NCI-H146 (cell line): Measurements from ENCODE around the gene IFNK.
A peak's percentile ranks its signal among the peaks of the same experiment; 100 is the strongest.
"Not testable (repeated sequence)": the region's sequence is repeated elsewhere in the genome, so short reads cannot be mapped to it uniquely, and the experiment has no call there.

ENCODE experiments used
- DNase-seq: peaks from one replicate; lab custom pipeline; 2025; lab: John Stamatoyannopoulos, UW

IFNK gene, protein sequence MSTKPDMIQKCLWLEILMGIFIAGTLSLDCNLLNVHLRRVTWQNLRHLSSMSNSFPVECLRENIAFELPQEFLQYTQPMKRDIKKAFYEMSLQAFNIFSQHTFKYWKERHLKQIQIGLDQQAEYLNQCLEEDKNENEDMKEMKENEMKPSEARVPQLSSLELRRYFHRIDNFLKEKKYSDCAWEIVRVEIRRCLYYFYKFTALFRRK

DNA sequence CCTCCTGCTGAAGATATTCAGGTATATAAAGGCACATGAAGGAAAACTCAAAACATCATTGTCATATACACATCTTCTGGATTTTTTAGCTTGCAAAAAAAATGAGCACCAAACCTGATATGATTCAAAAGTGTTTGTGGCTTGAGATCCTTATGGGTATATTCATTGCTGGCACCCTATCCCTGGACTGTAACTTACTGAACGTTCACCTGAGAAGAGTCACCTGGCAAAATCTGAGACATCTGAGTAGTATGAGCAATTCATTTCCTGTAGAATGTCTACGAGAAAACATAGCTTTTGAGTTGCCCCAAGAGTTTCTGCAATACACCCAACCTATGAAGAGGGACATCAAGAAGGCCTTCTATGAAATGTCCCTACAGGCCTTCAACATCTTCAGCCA is at the start of gene IFNK:
Gene IFNK, plus strand, starts transcription at position 55 of the 400 bp plus-strand sequence. Its CDS starts 47 bp downstream, at position 102.
- no peak for DNase-seq

GRCh38 chr9:27474305-27474704 is 49.8 kb upstream of the IFNK start:
- DNase-seq = no peak

DNA sequence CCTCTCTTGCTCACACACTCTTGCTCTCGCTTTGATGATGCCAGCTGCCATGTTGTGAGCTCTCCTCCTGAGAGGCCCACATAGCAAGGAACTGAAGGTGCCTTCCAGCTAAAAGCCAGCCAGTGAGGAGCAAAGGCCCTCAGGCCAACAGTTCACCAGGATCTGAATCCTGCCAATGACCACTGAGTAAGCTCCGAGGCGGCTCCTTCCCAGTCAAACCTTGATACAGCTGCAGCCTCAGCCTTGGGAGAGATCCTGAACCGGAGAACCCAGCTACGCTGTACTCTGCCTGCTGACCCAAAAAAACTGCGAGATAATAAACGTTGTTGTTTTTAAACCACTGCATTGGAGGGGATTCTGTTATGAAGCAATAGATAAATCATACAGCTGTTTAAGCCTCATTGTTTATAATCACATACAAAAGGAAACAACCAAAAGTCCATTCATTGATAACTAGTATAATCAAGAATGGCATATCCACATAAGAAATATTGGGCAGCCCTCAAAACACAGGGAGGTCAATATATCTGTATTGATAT is 49.0 kb upstream of the IFNK start:
- DNase-seq = no peak

- DNase-seq = no peak
Observed at GRCh38 chr9:27476870-27477515, 47.1 kb upstream of the IFNK start.

DNA sequence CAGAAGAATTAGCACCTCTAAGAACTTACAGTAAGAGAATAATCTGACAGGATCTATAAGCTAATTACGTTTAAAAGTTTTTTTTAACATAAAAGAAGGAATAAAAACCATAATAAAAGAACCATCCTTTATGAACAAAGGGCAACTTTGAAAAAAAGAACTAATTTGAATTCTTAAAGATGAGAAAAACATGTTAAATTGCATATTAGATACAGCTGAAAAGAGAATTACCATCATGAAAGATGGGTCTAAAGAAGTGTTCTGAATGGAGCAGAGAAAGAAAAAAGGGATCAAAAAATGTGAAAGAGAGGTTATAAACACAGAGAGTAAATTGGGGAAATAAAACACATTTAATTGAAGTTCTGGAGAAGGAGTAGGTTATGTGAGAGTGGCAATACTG is 45.8 kb upstream of the IFNK start:
- no peak for DNase-seq

- no peak for DNase-seq
Observed at GRCh38 chr9:27482709-27483108, 41.4 kb upstream of the IFNK start.

GRCh38 chr9:27483576-27483975 is 40.5 kb upstream of the IFNK start:
- no peak for DNase-seq

GRCh38 chr9:27485158-27485557 is 38.9 kb upstream of the IFNK start:
- no peak for DNase-seq

DNA sequence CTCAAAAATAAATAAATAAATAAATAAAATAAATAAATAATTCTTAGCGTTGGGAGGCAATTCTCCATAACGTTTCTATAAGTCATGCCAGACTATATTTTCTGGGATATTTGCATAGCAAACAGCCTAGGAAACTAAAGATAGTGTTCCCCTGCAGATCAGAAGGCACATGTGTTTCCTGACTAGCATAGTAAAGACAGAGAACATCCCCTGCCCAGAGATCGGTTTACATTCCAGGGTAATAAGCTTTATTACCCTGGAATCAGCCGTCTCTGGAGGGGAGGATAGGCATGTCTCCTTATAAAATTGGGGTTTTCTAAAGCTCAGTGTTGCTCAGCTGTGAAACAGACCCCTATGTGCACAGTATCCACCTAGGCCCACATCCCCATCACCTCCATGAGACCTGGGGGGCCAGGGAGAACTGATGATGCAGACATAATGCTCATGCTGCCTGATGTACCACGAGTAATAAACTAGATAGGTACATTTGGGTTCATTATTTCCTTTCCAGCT is 36.9 kb upstream of the IFNK start:
- peak; percentile 18 for DNase-seq

DNA sequence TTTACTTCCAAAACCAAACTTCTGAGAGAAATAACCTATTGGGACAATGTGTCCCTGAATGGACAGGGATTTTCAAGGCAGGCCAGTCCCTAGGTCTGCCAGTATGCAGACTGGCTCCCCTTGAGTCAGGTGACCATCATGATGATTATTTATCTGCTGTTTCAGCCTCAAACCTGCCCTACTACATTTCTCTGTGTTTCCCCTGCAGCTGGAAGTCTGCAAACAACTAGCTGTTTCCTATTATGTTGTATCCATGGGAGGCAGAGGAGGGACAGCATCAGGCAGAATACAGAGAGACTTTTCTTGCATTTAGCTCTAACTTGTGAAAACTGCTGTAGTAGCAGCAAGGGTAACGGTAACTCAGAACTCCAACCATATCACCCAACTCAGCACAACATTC is 36.2 kb upstream of the IFNK start:
- peak; percentile 74 for DNase-seq

DNA sequence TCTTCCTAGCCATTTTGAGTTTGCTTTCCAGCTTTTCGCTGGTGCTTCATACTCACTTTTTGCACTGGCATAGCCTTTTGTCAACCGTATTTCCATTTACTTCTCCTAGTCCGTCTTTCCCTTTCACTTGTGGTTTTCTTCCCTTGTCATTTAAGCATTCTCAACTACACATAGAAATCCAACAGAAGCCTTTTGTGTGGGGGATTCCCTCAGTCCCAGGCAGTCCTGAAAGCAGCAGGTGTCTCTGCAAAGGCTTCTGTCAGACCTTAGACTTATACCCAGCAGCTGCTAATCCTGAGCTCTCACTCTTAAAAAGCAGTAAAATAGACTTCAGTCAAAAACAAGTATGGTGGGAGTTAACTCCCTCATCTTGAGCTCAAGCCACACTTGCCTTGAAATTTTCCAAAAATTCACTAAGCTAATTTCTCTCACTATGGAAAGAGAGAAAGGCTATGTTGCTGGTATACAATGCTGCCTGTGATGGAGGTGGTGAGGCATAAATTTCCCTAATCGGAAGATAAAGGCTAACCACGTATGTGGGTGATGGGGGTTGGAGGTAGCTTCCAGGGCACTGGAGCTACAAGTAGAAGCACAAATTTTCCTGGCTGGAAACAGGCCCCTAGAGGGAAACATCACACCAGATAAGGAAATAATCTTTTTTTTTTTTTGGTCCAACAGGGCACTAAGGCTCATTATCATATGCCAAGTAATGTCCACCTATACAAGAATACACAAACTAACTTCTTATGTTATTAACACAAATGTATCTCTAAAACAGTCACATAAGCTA is 34.8 kb upstream of the IFNK start:
- DNase-seq = peak; percentile 12

DNA sequence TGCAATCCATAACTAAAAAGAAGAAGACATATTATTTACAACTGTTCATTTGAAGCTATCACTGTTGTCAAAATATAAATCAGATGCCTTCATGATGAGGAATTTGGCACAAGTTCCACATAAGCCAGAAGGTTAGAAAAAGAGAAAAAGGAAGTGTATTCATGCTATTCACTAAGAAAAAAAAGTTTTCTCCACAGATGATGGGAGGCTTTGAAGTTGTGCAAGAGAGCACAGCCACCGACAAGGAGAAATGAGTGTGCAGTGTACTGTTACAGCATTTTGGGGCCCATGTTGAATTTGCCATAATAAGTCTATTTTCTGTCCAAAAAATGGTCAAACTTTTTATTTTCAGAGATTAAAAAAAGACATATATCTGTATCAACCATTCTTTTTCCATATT is 32.9 kb upstream of the IFNK start:
- no peak for DNase-seq

DNA sequence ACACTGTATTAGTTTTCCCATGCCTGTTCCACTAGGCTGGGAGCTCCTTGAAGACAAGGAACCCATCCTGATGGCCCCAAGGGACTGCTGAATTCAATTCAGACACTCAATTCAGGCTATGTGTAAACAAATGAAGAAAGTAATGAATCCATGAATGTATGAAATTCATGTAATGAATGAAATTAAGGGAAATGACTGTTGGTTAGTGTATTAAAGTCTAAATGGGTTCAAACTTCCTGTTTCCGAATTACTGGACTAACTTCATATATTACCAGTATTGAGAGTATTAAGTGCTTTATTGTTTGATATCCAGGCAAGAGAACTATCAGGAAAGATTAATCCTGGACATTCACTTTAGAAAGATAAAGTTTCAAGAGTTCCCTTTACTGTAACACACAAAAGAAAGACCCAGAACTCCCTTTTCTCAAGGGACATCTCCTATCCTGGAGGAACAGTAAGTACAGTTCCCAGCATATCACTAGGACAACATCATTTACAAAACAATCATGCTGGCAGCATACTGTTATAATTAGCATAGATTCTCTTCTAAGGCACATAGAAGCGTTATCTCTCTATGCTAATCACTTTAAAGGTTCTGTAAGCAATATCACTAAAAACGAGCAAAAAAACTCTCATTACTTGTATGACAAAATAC is 28.5 kb upstream of the IFNK start:
- DNase-seq = no peak

GRCh38 chr9:27496135-27496504 is 28.0 kb upstream of the IFNK start:
- no peak for DNase-seq

- DNase-seq = no peak
Observed at GRCh38 chr9:27497883-27498417, 26.1 kb upstream of the IFNK start.

DNA sequence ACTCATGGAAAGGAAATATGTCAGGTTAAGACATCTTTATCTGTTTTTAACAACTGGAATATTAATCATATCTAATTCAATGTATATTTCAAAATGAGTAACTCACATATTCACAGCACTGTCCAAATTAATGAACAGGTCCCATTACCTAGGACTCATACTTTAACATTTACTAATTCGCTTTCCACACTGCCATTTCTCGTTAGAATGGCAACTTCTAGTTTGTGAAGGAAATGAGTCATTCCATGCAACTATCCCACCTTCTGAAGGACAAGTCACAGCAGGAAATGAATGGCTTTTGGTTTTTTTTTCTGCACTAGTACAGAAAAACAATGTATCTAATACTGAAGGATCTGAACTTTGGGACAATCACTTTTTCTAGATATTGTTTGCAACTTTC is 24.6 kb upstream of the IFNK start:
- DNase-seq = no peak

DNA sequence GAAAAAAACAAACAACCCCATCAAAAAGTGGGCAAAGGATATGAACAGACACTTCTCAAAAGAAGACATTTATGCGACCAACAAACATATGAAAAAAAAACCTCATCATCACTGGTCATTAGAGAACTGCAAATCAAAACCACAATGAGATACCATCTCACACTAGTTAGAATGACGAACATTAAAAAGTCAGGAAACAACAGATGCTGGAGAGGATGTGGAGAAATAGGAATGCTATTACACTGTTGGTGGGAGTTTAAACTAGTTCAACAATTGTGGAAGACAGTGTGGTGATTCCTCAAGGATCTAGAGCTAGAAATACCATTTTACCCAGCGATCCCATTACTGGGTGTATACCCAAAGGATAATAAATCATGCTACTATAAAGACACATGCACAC is 23.2 kb upstream of the IFNK start:
- not testable (repeated sequence) for DNase-seq

GRCh38 chr9:27503623-27504022 is 20.5 kb upstream of the IFNK start:
- DNase-seq = no peak

DNA sequence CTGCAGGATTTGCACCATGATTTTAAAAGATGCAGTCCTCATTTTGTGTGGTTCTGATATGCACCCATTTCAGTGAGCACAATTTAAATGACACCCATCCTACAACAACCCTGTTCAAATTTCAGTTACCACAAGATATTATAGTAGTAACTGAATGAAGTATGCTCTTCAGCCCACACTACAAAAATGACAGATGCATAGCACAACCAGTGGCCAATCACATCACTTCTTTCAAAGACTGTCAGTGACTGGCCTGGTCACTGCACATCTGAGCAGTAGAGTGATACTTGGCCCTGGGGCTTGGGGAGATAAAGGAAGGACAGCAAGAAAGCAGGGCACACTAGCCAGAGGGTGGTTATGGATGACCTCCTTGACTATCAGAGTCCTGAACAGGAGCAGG is 19.8 kb upstream of the IFNK start:
- no peak for DNase-seq

- DNase-seq = no peak
Observed at GRCh38 chr9:27505744-27506161, 18.3 kb upstream of the IFNK start.

DNA sequence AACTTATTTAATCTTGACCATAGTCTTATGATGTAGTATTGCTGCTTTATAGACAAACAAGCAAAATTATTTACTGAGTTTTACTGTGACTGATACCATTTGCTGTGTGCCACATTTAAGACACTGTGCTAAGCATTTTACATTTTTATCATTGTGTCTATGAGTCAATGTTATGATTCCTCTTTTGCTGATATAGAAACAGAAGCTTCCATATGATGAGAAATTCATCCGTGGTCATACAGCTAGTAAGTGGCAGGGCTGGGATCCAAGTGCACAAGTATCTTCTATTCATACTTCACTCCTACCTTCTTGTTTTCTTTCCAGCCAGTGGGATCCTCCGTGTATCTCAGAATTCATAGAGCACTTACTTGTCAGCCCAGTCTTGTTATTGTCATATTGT is 17.1 kb upstream of the IFNK start:
- no peak for DNase-seq

DNA sequence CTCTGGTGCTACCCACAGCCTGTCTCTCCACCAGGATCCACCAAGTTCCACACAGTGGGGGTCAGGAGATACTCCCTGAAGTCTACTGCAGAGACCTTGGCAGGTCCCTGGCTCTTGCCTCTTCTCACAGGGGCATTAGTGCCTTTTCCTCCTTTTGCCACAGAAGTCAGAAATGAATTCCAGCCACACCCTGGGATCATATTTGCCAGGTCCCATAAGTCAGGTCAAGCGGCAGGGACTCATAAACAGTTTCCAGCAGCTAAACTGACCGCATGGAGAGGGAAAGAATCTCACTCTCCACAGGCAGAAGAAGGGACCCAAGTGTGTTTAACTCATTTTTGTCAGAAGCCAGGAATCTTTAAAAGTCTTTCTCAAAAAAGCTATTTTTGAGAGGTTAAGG is 13.3 kb upstream of the IFNK start:
- DNase-seq = no peak
